Body of pancreas (tissue), 4 donors: ENCODE results near the gene RCAN3. TPM values are rescaled to one million over a fixed set of nuclear protein-coding genes. Genes with fewer than 3 reads are reported as not detected.

Source experiments
- ATAC-seq: fragments of 150-250 bp; one replicate; pipeline ENCODE4 v1.9.1; 2016
- DNase-seq, 4 donors: peaks; one replicate each; pipeline ENCODE4 v3.0.0-alpha.2; 2019
- H3K27ac ChIP-seq, 4 donors: fragments of 200-600 bp; sonication (generic); 1 replicate in 3 of 4; 2 replicates in 1 of 4; pipeline versions ENCODE4 v1.5.1 to v1.6.1; 2016 to 2019; ENCODE audit warnings: mild to moderate bottlenecking in 1 of 4, mixed read lengths in 1 of 4, moderate library complexity in 1 of 4
- H3K27me3 ChIP-seq, 2 donors: fragments of 200-600 bp; sonication (generic); one replicate each; pipeline ENCODE4 v1.6.0; 2016; ENCODE audit warnings: mild to moderate bottlenecking in 1 of 2
- H3K36me3 ChIP-seq, 2 donors: fragments of 200-600 bp; sonication (generic); replicated peaks in 1 of 2; 2 replicates each; pipeline ENCODE4 v1.5.1; 2016; ENCODE audit warnings: low read depth in 2 of 2; ENCODE audit not compliant: insufficient read depth in 1 of 2
- H3K4me1 ChIP-seq: fragments of 200-600 bp; sonication (generic); one replicate; pipeline ENCODE4 v1.6.0; 2016
- H3K4me3 ChIP-seq, 2 donors: fragments of 200-600 bp; sonication (generic); 1 replicate in 1 of 2; 2 replicates in 1 of 2; pipeline ENCODE4 v1.5.1; 2016 to 2019
- H3K9me3 ChIP-seq, 3 donors: fragments of 200-600 bp; sonication (generic); 1 replicate in 2 of 3; 2 replicates in 1 of 3; pipeline ENCODE4 v1.5.1; 2016
- CTCF ChIP-seq, 7 experiments: fragments of 450-650 bp in 4 of 7; fragments of 200-600 bp in 3 of 7; sonication (generic) in 3 of 7; IDR thresholded peaks; one replicate each; pipeline ENCODE4 v1.5.1; 2016 to 2019; ENCODE audit warnings: antibody characterized with exemption in 7 of 7
- POLR2A ChIP-seq, 3 donors: fragments of 450-650 bp; IDR thresholded peaks; one replicate each; pipeline ENCODE4 v1.6.1; 2016; ENCODE audit warnings: antibody characterized with exemption in 3 of 3, mild to moderate bottlenecking in 2 of 3
- WGBS, 2 donors: methylation state at CpG; one replicate each; pipeline ENCODE4 v1.1.5; 2017; 5-methylcytosine and 5-hydroxymethylcytosine counted together
- intact Hi-C: fragments of 100-400 bp; cut with DNase I; formaldehyde crosslinking; loops from one replicate; pipeline ENCODE4 v1.15.1; 2023
- total RNA-seq, 2 donors: library from RNA; depleted of rRNA; stranded (reverse); fragments of >200 nt; gene quantifications; one replicate each; pipeline ENCODE4 v1.1.0, GENCODE V29; 2016

RCAN3 gene
- total RNA-seq, 2 donors from 2014 or later, result 14.0 to 32.3 TPM

- WGBS, 2 donors, result 80 to 87% methylated on average over 7 to 10 of the region's 10 CpGs
- TF ChIP-seq CTCF (IDR thresholded peaks at IDR 0.05) (no peak), POLR2A (IDR thresholded peaks at IDR 0.05) (no peak)
- no peaks in the 10 kb centered on the region for H3K36me3 ChIP-seq
Measured at GRCh38 chr1:24586119-24586518, 83.5 kb downstream of the RCAN3 start.

DNA sequence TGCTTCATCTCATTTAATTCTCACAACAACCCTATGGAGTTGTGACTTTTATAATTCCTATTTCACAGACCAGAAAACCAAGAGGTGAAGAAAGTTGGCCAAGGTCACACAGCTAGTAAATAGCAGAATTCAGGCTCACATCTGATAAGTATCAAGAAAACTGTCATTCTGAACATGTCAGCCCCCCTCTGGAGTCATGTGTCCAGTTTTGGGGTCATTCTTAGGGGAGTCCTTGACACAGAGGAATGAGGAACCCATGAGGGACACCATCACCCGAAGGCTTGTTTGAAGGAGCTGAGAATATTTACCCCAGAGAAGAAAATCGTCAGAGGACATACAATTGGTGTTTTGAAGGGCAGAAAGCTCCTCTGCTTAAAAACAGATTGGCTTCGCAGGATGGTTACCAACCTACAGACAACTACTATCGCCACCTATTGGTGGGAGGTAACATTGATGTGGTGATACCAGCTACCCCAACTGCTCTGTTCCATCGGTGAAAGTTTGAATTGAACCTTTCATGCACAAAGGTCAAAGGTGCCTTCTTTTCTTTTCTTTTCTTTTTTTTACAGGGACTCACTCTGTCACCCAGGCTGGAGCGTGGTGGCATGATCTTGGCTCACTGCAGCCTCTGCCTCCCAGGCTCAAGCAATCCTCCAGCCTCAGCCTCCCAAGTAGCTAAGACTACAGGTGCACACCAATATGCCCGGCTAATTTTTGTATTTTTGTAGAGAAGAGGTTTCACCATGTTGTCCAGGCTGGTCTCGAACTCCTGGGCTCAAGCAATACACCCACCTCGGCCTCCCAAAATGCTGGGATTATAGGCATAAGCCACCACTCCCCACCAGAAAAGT is 84.6 kb downstream of the RCAN3 start:
- Histone ChIP-seq H3K4me3 (no peak overlapping the region), H3K9me3 (no peaks in the 10 kb centered on the region), H3K36me3 (no peaks in the 10 kb centered on the region), H3K27me3 (no peaks in the 10 kb centered on the region), H3K27ac (no peak overlapping the region), H3K4me1 (peaks cover 17% of the 10 kb centered on the region)
- peak; percentile 50 to 72 (median 64) for DNase-seq
- peak; percentile 86 for ATAC-seq
- 24 to 33% methylated on average over 9 of the region's 9 CpGs for WGBS, 2 donors
- intact Hi-C loops, result no loop called here
- no peak for TF ChIP-seq POLR2A (IDR thresholded peaks at IDR 0.05)
- TF ChIP-seq CTCF (IDR thresholded peaks at IDR 0.05), result peak; percentile 46 to 87 (median 79)

More at GRCh38 chr1:24586119-24586518, 83.5 kb downstream of the RCAN3 start:
- no peak overlapping the region for H3K27ac ChIP-seq
- H3K4me3 ChIP-seq, result no peak overlapping the region
- no peaks in the 10 kb centered on the region for H3K27me3 ChIP-seq
- H3K4me1 ChIP-seq, result peaks cover 17% of the 10 kb centered on the region
- DNase-seq (no peak), ATAC-seq (no peak)
- intact Hi-C loops, result no loop called here
- no peaks in the 10 kb centered on the region for H3K9me3 ChIP-seq

DNA sequence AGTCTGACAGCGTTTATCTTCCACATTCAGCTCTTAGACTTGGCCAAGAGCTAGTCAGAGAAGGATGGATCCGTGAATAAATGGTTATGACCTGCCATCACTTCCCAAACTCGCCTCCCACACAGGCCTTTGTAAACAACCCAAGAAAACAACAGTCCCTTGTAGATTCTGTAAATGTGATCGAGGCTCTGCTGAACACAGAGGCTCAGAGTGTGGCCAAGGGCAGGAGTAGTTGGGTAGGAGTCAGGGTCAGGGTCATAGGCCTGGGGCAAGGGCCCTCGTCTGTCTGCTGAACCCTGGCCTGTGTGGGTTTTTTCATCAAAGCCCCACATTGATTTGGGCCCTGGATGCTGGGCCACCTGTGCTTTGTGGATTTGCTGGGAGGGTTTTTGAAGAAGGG is 85.9 kb downstream of the RCAN3 start:
- ATAC-seq, result no peak
- intact Hi-C loops, result no loop called here
- TF ChIP-seq POLR2A (IDR thresholded peaks at IDR 0.05) (no peak), CTCF (IDR thresholded peaks at IDR 0.05) (no peak)
- no peaks in the 10 kb centered on the region for H3K36me3 ChIP-seq
- H3K4me1 ChIP-seq, result peaks cover 17% of the 10 kb centered on the region
- WGBS, 2 donors, result 64 to 72% methylated on average over 5 of the region's 5 CpGs
- no peak for DNase-seq
- no peak overlapping the region for H3K27ac ChIP-seq
- H3K9me3 ChIP-seq, result no peaks in the 10 kb centered on the region
- no peaks in the 10 kb centered on the region for H3K27me3 ChIP-seq
- no peak overlapping the region for H3K4me3 ChIP-seq

GRCh38 chr1:24589200-24589599 is 86.6 kb downstream of the RCAN3 start:
- 62 to 67% methylated on average over 3 of the region's 3 CpGs for WGBS, 2 donors
- intact Hi-C loops, result no loop called here
- ATAC-seq, result no peak

More at GRCh38 chr1:24589200-24589599, 86.6 kb downstream of the RCAN3 start:
- Histone ChIP-seq H3K27me3 (no peaks in the 10 kb centered on the region), H3K4me1 (peaks cover 11% of the 10 kb centered on the region), H3K4me3 (no peak overlapping the region), H3K36me3 (no peaks in the 10 kb centered on the region), H3K27ac (no peak overlapping the region), H3K9me3 (no peaks in the 10 kb centered on the region)
- DNase-seq, result no peak
- TF ChIP-seq CTCF (IDR thresholded peaks at IDR 0.05) (no peak), POLR2A (IDR thresholded peaks at IDR 0.05) (no peak)

Other genes starting within 250 kb of the RCAN3 start
- not detected for gene GRHL3, start 183.5 kb upstream of the RCAN3 start, total RNA-seq
- gene STPG1, start 89.1 kb upstream of the RCAN3 start, total RNA-seq, result 1 to 10 TPM; 1.6 to 2.6 TPM
- 10 to 100 TPM; 36.8 to 65.9 TPM for gene NIPAL3, start 87.0 kb upstream of the RCAN3 start, total RNA-seq
- 10 to 100 TPM in 1 of 2 donors, 1 to 10 TPM in 1; 9.9 to 12.7 TPM for gene NCMAP, start 53.3 kb downstream of the RCAN3 start, total RNA-seq
- 100 to 1,000 TPM in 1 of 2 donors, 10 to 100 TPM in 1; 97.2 to 108 TPM for gene SRRM1, start 140.5 kb downstream of the RCAN3 start, total RNA-seq
- gene CLIC4, start 242.6 kb downstream of the RCAN3 start, total RNA-seq, result 10 to 100 TPM; 58.1 to 78.8 TPM